HUES6 (cell line): Measurements from ENCODE around the gene TOGARAM2.

Experiments used
- H3K27ac ChIP-seq: 2 replicates; pipeline ENCODE4 v1.7.0; 2013; ENCODE audit warnings: low read depth, mild to moderate bottlenecking, low read length, inconsistent platforms
- H3K27me3 ChIP-seq: 2 replicates; pipeline ENCODE4 v1.6.1; 2013; ENCODE audit warnings: low read length; ENCODE audit not compliant: control insufficient read depth, insufficient read depth
- H3K36me3 ChIP-seq: 2 replicates; pipeline ENCODE4 v1.6.1; 2013; ENCODE audit warnings: low read length; ENCODE audit not compliant: control insufficient read depth, insufficient read depth
- H3K4me1 ChIP-seq: 2 replicates; pipeline ENCODE4 v1.6.1; 2013; ENCODE audit warnings: low read length; ENCODE audit not compliant: control insufficient read depth, insufficient read depth
- H3K4me3 ChIP-seq: 2 replicates; pipeline ENCODE4 v1.5.1; 2013; ENCODE audit warnings: low read depth, low read length
- H3K9ac ChIP-seq: one replicate; pipeline ENCODE4 v1.6.1; 2013; ENCODE audit warnings: mild to moderate bottlenecking, low read length
- H3K9me3 ChIP-seq: 2 replicates; pipeline ENCODE4 v1.6.1; 2013; ENCODE audit warnings: low read depth, low read length; ENCODE audit not compliant: control insufficient read depth, insufficient read depth

The TOGARAM2 gene

DNA sequence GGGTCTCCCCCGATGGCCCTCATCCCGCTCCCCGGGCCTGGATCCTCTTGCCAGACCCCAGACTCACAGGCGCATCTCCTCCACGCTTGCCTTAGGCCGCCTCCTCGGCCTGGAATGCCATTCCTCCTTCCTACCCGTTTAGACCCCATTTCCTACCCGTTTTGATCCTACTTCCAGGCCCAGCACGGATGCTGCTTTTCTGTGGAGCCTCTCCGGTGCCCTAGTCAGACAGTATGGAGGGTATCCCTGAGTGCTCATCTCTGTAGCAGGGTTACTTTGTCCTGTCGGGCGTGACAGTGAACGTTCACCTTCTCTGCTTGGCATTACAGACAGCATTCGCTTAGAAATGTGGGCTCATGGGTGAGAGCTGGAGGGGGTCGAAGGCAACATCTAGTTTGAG lies 9.3 kb downstream of the TOGARAM2 start:
- H3K27me3 ChIP-seq, result no peaks in the 10 kb centered on the region
- H3K27ac ChIP-seq, result no peak overlapping the region
- H3K9ac ChIP-seq, result no peak overlapping the region

GRCh38 chr2:28991021-28991420 lies 9.9 kb downstream of the TOGARAM2 start:
- Histone ChIP-seq H3K27ac (no peak overlapping the region), H3K36me3 (no peaks in the 10 kb centered on the region), H3K9ac (no peak overlapping the region), H3K27me3 (no peaks in the 10 kb centered on the region), H3K4me1 (peaks cover 3% of the 10 kb centered on the region; the same call in 1 of the 2 replicates), H3K4me3 (no peak overlapping the region), H3K9me3 (no peaks in the 10 kb centered on the region)

More for the DNA sequence above, 9.3 kb downstream of the TOGARAM2 start:
- Histone ChIP-seq H3K4me3 (no peak overlapping the region), H3K36me3 (no peaks in the 10 kb centered on the region), H3K9me3 (no peaks in the 10 kb centered on the region), H3K4me1 (peaks cover 3% of the 10 kb centered on the region; the same call in 1 of the 2 replicates)

GRCh38 chr2:28991460-28991859 lies 10.4 kb downstream of the TOGARAM2 start:
- no peak overlapping the region for H3K4me3 ChIP-seq
- no peaks in the 10 kb centered on the region for H3K9me3 ChIP-seq
- H3K36me3 ChIP-seq, result no peaks in the 10 kb centered on the region
- no peak overlapping the region for H3K9ac ChIP-seq
- no peaks in the 10 kb centered on the region for H3K27me3 ChIP-seq
- peaks cover under 1% of the 10 kb centered on the region; the same call in 1 of the 2 replicates for H3K4me1 ChIP-seq
- no peak overlapping the region for H3K27ac ChIP-seq

DNA sequence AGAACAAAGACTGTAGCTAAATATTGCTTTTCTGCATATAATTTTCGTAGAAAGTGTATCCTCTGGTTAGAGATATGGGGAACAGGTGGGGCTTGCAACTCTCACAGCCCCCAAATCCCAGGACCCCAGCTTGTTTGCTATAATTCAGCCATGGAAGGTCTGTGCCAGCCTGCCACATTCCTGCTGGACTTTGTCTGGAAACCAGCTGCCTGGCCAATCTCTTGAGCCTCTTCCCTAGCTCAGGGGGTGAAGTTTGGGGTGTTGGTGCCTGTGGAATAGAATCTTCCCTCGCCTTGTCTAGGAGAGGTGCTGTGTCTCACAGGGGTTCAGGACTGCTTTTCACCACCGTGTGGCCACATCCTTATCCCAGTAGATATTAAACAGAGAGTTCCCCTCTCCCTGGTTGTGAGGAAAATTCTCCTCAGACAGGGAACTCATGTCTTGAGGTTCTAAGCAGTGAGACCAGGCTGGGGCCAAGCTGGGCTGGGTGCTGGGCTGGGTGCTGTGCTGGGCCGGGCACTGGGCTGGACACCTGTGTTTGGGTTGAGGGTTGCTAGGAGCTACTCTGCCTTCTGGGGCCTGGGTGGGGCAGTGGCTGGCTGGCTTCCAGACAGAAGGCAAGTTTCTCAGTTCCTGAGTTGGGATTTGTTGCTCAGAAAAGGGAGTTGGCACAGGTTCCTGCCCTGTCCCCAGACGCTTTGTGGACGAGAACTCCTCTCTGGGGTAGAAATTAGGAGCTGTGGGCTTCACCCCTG lies 12.3 kb downstream of the TOGARAM2 start:
- H3K27ac ChIP-seq, result no peak overlapping the region
- H3K27me3 ChIP-seq, result no peaks in the 10 kb centered on the region
- no peak overlapping the region for H3K9ac ChIP-seq
- H3K4me1 ChIP-seq, result peaks cover 5% of the 10 kb centered on the region; the same call in 1 of the 2 replicates
- no peaks in the 10 kb centered on the region for H3K36me3 ChIP-seq
- H3K4me3 ChIP-seq, result no peak overlapping the region
- H3K9me3 ChIP-seq, result no peaks in the 10 kb centered on the region

DNA sequence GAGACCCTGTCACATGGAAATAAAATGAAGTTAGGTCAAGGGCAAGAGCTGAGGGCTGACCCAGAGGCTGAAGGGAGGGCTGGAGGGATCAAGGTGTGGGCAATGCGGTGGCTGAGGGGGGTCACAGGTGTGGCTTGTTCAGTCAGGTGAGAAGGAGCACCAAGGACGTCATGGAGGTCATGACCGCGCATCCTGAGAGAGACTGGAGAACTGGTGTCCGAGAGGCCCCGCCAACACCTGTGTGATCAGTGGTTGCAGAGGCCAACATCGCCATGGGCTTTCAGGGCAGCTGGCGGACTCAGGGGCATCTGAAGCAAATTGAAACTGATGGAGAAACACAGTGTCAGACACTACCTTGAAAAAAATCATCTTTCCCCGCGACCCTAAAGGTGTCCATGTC lies 13.0 kb downstream of the TOGARAM2 start:
- H3K4me1 ChIP-seq, result peaks cover 5% of the 10 kb centered on the region; the same call in 1 of the 2 replicates
- no peaks in the 10 kb centered on the region for H3K36me3 ChIP-seq
- H3K27me3 ChIP-seq, result no peaks in the 10 kb centered on the region
- no peaks in the 10 kb centered on the region for H3K9me3 ChIP-seq
- H3K9ac ChIP-seq, result no peak overlapping the region
- H3K4me3 ChIP-seq, result no peak overlapping the region
- no peak overlapping the region for H3K27ac ChIP-seq

DNA sequence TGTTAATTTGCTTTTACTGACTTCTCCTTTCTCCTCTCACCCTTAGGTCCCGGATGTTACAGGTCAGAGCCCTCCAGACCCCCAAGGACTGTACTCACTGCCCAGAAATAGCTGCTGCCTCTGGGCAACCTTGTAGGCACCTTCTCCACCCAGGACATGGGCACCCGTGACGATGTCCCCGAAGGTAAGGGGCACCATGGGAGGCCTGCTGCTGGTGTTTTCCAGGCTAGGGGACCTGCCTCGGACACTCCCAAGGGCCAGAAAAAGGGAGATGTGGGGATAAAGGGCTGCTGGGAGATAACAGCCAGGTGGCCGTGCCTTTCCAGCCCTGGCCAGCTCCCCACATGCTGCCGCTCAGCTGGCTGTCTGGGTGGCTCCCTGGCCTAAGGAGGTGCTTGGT lies 13.6 kb downstream of the TOGARAM2 start:
- Histone ChIP-seq H3K9ac (no peak overlapping the region), H3K4me1 (peaks cover 5% of the 10 kb centered on the region; the same call in 1 of the 2 replicates), H3K27me3 (no peaks in the 10 kb centered on the region), H3K9me3 (no peaks in the 10 kb centered on the region), H3K27ac (no peak overlapping the region), H3K36me3 (no peaks in the 10 kb centered on the region), H3K4me3 (no peak overlapping the region)

DNA sequence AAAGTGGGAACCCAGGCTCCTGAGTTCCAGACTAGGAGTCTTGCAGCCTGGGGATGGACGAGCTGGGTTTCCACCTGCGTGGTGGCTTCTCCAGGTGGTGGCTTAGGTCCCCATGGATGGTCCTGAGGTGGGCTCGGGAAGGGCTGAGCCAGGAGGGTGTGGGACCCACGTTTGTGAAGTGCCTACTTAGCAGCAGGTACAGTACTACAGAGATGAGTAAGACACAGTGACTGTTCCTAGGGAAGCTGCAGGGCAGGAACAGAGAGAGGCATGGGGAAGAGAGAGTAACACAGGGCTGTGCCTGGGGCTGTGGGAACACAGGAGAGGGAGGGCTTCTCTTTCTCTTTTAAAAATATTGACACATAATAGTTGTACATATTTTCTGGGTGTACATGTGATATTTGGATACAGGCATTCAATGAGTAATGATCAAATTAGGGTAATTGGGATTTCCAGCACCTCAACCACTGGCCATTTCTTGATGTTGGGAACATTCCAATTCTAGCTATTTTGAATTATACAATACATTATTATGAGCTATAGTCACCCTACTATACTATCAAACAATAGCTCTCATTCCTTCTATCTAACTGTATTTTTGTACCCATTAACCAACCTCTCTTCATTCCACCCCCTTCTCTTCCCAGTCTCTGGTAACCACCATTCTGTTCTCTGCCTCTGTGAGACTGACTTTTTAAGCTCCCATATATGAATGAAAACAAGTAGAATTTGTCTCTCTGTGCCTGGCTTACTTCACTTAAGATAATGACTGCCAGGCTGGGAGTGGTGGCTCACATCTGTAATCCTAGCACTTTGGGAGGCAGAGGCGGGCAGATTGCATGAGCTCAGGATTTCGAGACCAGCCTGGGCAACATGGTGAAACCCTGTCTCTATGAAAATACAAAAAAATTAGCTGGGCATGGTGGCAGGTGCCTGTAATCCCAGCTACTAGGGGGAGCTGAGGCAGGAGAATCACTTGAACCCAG lies 15.0 kb downstream of the TOGARAM2 start:
- Histone ChIP-seq H3K9me3 (no peaks in the 10 kb centered on the region), H3K4me1 (peaks cover 5% of the 10 kb centered on the region; the same call in 1 of the 2 replicates), H3K36me3 (no peaks in the 10 kb centered on the region), H3K27ac (no peak overlapping the region), H3K9ac (no peak overlapping the region), H3K27me3 (no peaks in the 10 kb centered on the region), H3K4me3 (no peak overlapping the region)

DNA sequence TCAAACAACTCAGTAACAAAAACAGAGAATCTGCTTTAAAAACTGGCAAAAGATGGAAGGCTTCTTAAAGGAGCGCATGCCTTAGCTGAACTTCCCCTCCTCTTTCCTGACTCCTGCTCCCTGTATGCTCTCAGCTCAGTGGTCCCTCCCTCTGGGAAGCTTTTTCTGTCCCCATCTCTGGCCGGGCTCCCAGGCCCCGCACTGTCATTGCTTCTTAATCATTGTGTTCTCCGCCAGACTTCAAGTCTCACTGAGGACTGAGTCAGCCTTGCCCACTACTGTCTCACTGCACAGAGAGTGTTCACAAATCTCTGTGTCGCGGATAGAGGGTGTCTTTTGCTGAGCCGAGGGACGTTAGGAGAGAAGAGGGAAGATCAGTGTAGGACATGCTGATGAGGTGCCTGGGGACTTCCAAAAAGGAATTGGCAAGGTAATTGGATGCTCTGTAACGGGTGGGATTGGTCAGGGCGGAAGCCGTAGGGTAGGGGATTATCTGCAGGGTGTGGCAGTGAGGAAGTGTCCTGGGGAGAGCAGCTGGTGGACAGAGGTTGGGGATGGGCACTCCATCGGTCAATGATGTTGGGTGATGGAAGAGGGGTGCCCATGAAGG lies 16.2 kb downstream of the TOGARAM2 start:
- Histone ChIP-seq H3K36me3 (no peaks in the 10 kb centered on the region), H3K4me1 (peaks cover 5% of the 10 kb centered on the region; the same call in 1 of the 2 replicates), H3K27me3 (no peaks in the 10 kb centered on the region), H3K9me3 (no peaks in the 10 kb centered on the region), H3K9ac (no peak overlapping the region), H3K4me3 (no peak overlapping the region), H3K27ac (no peak overlapping the region)

DNA sequence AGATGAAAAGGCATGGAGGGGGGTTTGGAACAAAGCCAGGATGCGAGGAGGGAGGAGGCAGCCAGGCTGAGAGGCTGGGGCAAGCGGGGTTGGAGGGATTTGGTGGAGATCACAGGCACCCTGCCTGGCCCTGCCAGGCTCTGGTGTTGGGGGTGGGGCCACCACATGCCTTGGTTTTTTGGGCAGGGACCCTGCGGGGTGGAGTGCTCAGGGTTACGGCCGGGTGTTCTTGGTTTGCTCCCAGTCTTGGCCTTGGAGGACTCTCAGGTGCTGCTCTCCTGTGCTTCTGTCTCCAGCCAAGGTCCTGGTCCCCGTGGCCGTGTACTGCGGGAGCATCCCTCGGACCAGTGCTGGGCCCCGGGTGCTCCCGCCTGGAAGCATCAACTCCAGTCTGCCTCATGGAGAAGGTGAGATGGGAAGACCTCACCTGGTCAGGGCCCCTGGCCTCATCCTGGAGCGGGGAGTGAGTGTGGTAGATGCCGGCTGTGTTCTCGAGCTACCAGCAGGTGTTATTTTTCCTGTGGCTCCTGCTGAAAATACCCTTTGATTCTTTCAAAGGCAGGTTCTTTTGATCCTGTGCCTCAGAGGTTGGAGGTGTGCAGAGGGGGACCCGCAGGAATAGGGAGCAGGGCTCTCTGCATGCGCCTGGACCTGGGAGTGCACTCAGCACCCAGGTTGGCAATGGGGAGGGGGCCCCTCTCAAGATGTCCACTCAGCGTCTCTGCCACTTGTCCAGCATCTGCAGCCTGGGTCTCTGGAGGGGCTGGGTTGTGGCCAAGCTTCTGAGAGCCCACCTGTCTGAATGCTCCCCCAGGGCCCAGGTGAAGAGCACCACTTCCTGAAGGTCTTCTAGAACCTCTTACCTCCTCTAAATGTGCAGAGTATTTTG lies 17.0 kb downstream of the TOGARAM2 start:
- Histone ChIP-seq H3K27me3 (no peaks in the 10 kb centered on the region), H3K36me3 (no peaks in the 10 kb centered on the region), H3K9me3 (no peaks in the 10 kb centered on the region), H3K4me3 (no peak overlapping the region), H3K9ac (no peak overlapping the region), H3K27ac (no peak overlapping the region), H3K4me1 (peaks cover 5% of the 10 kb centered on the region; the same call in 1 of the 2 replicates)

DNA sequence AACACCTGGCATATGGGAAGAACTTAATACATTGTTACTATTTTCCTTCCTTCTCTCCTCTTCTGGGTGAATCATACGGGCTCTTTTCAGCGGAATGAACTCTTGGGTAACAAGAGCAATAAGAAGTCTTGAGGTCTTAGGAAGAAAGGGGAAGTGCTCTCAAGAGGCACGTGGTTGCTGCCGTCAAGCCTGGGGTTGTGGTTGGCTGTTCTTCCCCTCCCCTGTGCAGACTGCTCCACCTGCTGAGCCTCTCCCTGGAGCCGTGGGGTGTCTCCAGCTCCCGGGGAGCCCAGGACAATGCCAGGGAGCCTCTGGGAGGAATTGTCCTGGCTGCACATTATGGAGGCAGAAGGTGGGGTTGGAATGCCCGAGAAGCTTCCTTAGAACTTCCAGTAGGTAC lies 19.4 kb downstream of the TOGARAM2 start:
- Histone ChIP-seq H3K36me3 (no peaks in the 10 kb centered on the region), H3K4me3 (no peak overlapping the region), H3K9ac (no peak overlapping the region), H3K27ac (no peak overlapping the region), H3K4me1 (peaks cover 5% of the 10 kb centered on the region; the same call in 1 of the 2 replicates), H3K9me3 (peaks cover 8% of the 10 kb centered on the region; the same call in 1 of the 2 replicates), H3K27me3 (no peaks in the 10 kb centered on the region)
